Stomach smooth muscle (tissue), 2 donors: Measurements from ENCODE around the gene BCAS1.

Source experiments
- H3K27ac ChIP-seq: one replicate; pipeline ENCODE4 v1.7.0; 2013; ENCODE audit warnings: mild to moderate bottlenecking, low read length, inconsistent platforms
- H3K27me3 ChIP-seq, 2 donors: one replicate each; pipeline ENCODE4 v1.7.0; 2013; ENCODE audit warnings: low read length in 2 of 2; ENCODE audit not compliant: insufficient read depth in 2 of 2, control insufficient read depth in 1 of 2
- H3K36me3 ChIP-seq, 2 donors: one replicate each; pipeline ENCODE4 v1.7.0; 2013; ENCODE audit warnings: low read length in 2 of 2; ENCODE audit not compliant: control insufficient read depth in 2 of 2, insufficient read depth in 2 of 2
- H3K4me1 ChIP-seq: one replicate; pipeline ENCODE4 v1.7.0; 2013; ENCODE audit warnings: low read length; ENCODE audit not compliant: control insufficient read depth, insufficient read depth
- H3K4me3 ChIP-seq, 2 donors: one replicate each; pipeline ENCODE4 v1.7.0; 2013; ENCODE audit warnings: low read length in 2 of 2
- H3K9ac ChIP-seq, 2 donors: one replicate each; pipeline ENCODE4 v1.7.0; 2013; ENCODE audit warnings: low read length in 2 of 2, mild to moderate bottlenecking in 1 of 2
- H3K9me3 ChIP-seq, 2 donors: one replicate each; pipeline ENCODE4 v1.7.0; 2013; ENCODE audit warnings: low read length in 2 of 2; ENCODE audit not compliant: control insufficient read depth in 2 of 2
- donor health status: healthy.
- donor health status: Pancreatic carcinoma.

The BCAS1 gene

GRCh38 chr20:54063992-54064676, 6.3 kb downstream of the BCAS1 start:
- H3K4me3 ChIP-seq, result no peak overlapping the region
- H3K27me3 ChIP-seq, result peaks cover 0 to 4% of the 10 kb centered on the region in 2 donors
- H3K36me3 ChIP-seq, result no peaks in the 10 kb centered on the region
- peaks cover 2% of the 10 kb centered on the region for H3K4me1 ChIP-seq
- H3K9me3 ChIP-seq, result no peaks in the 10 kb centered on the region
- no peak overlapping the region for H3K27ac ChIP-seq
- H3K9ac ChIP-seq, result no peak overlapping the region

DNA sequence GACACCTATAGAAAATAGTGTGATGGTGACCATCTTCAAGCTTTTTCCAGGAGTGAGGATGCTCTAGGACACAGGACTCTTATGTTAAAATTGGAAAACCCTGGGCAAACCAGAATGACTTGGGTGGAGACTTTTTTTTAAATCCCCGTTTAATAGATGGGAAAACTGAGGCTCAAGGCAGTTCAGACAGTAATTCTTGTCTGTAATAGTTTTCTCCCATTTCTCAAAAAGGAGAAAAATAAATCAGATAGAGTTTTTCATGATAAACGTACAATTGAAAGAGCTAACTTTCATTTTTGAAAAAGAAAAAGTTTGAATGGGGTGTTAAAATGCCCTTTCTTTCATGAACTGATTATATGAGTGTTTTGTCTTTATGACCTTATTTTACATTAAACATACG, 6.8 kb downstream of the BCAS1 start:
- H3K36me3 ChIP-seq, result no peaks in the 10 kb centered on the region
- no peak overlapping the region for H3K4me3 ChIP-seq
- peaks cover 0 to 4% of the 10 kb centered on the region in 2 donors for H3K27me3 ChIP-seq
- no peak overlapping the region for H3K27ac ChIP-seq
- H3K9ac ChIP-seq, result no peak overlapping the region
- H3K9me3 ChIP-seq, result no peaks in the 10 kb centered on the region
- H3K4me1 ChIP-seq, result peaks cover 2% of the 10 kb centered on the region

GRCh38 chr20:54062812-54063280, 7.5 kb downstream of the BCAS1 start:
- H3K4me1 ChIP-seq, result no peaks in the 10 kb centered on the region
- no peaks in the 10 kb centered on the region for H3K9me3 ChIP-seq
- H3K36me3 ChIP-seq, result no peaks in the 10 kb centered on the region
- H3K9ac ChIP-seq, result no peak overlapping the region
- no peak overlapping the region for H3K4me3 ChIP-seq
- peaks cover 0 to 2% of the 10 kb centered on the region in 2 donors for H3K27me3 ChIP-seq
- no peak overlapping the region for H3K27ac ChIP-seq

- no peaks in the 10 kb centered on the region for H3K4me1 ChIP-seq
- no peak overlapping the region for H3K9ac ChIP-seq
- no peaks in the 10 kb centered on the region for H3K9me3 ChIP-seq
- H3K4me3 ChIP-seq, result no peak overlapping the region
- no peaks in the 10 kb centered on the region for H3K36me3 ChIP-seq
- H3K27me3 ChIP-seq, result peaks cover 0 to 2% of the 10 kb centered on the region in 2 donors
- H3K27ac ChIP-seq, result no peak overlapping the region
These were observed 9.1 kb downstream of the BCAS1 start for GRCh38 chr20:54061101-54061881.

DNA sequence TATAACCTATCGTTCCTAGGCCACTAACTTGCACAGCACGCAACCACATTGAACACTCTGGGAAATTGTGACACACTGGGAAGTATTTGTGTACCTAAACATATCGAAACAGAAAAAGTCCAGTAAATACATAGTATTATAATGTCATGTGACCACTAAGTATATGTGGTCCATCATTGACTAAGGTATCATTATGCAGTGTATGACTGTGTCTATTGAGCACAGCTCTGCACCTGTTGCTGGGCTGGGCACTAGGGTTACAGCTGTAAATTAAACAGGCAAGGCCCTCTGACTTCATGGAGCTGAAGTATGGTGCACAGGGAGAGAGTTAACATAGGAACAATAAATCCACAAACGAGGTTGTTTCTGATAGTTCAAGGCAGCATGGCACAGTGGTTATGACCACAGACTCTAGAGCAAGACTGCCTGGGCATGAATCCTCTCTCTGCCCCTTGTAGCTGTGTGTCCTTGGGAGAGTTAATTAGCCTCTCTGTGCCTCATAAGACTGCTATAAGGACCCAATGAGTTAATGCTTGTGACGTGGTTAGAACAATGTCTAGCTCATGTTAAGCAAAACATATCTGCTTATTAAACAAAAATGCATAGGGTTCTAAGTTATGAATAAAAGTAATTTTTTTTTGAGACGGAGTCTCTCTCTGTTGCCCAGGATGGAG, 10.6 kb downstream of the BCAS1 start:
- no peaks in the 10 kb centered on the region for H3K36me3 ChIP-seq
- no peak overlapping the region for H3K9ac ChIP-seq
- H3K4me3 ChIP-seq, result no peak overlapping the region
- no peak overlapping the region for H3K27ac ChIP-seq
- H3K9me3 ChIP-seq, result no peaks in the 10 kb centered on the region
- no peaks in the 10 kb centered on the region for H3K4me1 ChIP-seq
- H3K27me3 ChIP-seq, result no peaks in the 10 kb centered on the region

DNA sequence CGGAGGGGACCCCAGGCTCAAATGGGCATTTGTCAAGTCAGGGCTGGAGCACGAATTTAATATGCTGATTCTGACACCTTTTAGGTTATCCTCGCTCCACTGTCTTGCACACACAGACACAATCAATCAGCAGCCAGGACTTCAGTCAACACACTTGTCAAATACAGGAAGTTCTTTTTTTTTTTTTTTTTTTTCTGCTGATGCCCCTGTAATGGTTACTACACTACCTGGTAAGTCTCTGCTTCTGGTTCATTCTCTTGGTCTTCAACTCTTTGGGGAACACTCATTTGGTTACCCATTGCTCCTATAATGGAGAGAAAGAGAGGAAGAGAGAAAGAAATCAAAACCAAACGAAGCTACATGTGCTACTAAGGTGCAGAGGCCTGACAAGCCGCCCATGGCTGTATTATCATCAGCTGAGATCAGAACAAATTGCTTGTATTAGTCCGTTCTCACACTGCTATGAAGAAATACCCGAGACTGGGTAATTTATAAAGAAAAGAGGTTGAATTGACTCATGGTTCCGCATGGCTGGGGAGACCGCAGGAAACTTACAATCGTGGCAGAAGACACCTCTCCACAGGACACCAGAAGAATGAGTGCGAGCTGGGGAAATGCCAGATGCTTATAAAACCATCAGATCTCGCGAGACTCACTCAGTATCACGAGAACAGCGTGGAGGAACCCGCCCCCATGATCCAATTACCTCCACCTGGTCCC, 11.8 kb downstream of the BCAS1 start:
- Histone ChIP-seq H3K9me3 (no peaks in the 10 kb centered on the region), H3K27me3 (no peaks in the 10 kb centered on the region), H3K36me3 (no peaks in the 10 kb centered on the region), H3K27ac (no peak overlapping the region), H3K4me1 (no peaks in the 10 kb centered on the region), H3K9ac (no peak overlapping the region), H3K4me3 (no peak overlapping the region)

- no peak overlapping the region for H3K4me3 ChIP-seq
- no peaks in the 10 kb centered on the region for H3K36me3 ChIP-seq
- H3K9ac ChIP-seq, result no peak overlapping the region
- H3K9me3 ChIP-seq, result no peaks in the 10 kb centered on the region
- no peaks in the 10 kb centered on the region for H3K27me3 ChIP-seq
- no peaks in the 10 kb centered on the region for H3K4me1 ChIP-seq
- H3K27ac ChIP-seq, result no peak overlapping the region
These were observed 13.4 kb downstream of the BCAS1 start for GRCh38 chr20:54056762-54057639.

GRCh38 chr20:54054516-54054915, 15.9 kb downstream of the BCAS1 start:
- no peaks in the 10 kb centered on the region for H3K4me1 ChIP-seq
- peaks cover 0 to 2% of the 10 kb centered on the region in 2 donors for H3K9me3 ChIP-seq
- H3K9ac ChIP-seq, result no peak overlapping the region
- no peaks in the 10 kb centered on the region for H3K36me3 ChIP-seq
- H3K4me3 ChIP-seq, result no peak overlapping the region
- no peaks in the 10 kb centered on the region for H3K27me3 ChIP-seq
- no peak overlapping the region for H3K27ac ChIP-seq

DNA sequence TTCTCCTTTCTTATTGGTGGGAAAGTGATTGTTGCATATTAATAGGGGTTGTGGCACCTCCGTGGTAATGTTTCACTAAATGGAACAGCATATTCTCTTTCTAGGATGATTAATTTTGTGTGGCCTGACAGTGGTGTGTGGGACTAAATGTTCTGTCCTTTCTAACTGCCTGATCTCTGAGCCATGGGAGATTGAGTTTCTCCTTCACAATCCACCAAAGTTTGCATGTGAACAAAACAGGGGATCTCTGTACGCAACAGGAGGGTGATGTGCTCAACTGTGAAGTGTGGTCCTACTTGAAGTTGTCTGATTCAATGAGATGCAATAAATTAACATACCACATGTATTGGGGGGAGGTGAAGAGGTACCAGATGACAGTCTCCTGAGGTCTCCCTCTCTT, 19.3 kb downstream of the BCAS1 start:
- Histone ChIP-seq H3K4me3 (no peak overlapping the region), H3K27me3 (no peaks in the 10 kb centered on the region), H3K9me3 (peaks cover 0 to 2% of the 10 kb centered on the region in 2 donors), H3K9ac (no peak overlapping the region), H3K27ac (no peak overlapping the region), H3K36me3 (no peaks in the 10 kb centered on the region), H3K4me1 (no peaks in the 10 kb centered on the region)
